HG02981 (cell line): ENCODE measurements around the gene LSM5.

ENCODE experiments used
- ATAC-seq: cut with Tn5 transposase; IDR thresholded peaks from one replicate; pipeline ENCODE4 v1.9.1; 2021; ENCODE audit warnings: mild to moderate bottlenecking, moderate library complexity; ENCODE audit not compliant: unreplicated experiment

LSM5 gene

DNA sequence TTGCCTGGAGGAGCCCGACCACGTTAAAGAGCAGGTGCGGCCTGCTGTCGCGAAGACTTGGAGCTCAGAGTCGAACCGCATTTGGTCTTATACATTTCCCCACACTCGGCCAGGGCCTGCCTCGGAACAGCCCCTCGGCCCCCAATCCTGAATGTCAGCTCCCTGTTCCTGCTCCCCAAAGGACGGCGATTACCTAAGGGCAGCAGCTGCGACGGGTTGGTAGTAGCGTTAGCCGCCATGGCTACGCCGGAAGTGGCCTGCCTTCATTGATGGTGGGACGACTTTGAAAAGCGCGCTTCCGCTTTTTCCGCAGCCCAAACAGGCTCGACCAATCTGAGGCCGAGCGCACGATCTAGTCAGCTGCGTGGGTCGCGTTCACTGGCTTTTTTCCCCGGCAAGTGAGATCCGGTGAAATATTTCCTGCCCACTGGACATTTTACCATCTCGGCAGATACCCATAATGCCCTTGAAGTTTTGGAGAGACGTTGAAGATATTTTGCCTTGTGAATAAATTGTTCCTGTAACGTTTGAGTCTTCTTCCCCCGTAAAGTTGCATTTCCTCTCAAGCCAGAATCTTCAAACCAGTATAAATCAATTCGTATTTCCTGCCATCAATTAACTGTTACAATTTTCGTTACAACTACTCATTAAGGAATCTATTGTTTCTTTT lies at the start of gene LSM5:
Gene LSM5, minus strand, starts transcription at position 254 of the 670 bp plus-strand sequence. Its CDS starts 15 bp downstream, at position 239.
- ATAC-seq: peak; percentile 85

DNA sequence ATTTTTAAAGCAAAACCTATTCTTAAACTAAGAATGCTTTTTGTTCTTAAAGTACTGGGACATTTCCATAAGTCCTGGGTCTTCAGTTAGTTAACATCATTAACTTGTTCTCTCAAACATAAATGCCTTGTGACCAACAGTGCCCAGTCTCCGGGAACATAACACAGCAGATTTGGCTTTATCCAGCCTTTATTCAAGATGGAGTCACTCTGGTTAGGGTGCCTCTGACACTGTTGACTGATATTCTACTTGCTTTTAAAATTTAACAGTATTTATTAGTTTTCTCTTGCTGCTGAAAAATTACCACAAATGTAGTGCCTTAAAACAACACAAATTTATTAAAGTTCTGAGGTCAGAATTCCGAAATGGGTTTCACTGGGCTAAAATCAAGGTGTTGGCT lies 49.2 kb upstream of the LSM5 start:
- no peak for ATAC-seq

GRCh38 chr7:32537760-32538159 lies 47.6 kb upstream of the LSM5 start:
- no peak for ATAC-seq

- no peak for ATAC-seq
Observed at GRCh38 chr7:32536585-32536984, 46.4 kb upstream of the LSM5 start.

GRCh38 chr7:32536016-32536415 lies 45.8 kb upstream of the LSM5 start:
- no peak for ATAC-seq

DNA sequence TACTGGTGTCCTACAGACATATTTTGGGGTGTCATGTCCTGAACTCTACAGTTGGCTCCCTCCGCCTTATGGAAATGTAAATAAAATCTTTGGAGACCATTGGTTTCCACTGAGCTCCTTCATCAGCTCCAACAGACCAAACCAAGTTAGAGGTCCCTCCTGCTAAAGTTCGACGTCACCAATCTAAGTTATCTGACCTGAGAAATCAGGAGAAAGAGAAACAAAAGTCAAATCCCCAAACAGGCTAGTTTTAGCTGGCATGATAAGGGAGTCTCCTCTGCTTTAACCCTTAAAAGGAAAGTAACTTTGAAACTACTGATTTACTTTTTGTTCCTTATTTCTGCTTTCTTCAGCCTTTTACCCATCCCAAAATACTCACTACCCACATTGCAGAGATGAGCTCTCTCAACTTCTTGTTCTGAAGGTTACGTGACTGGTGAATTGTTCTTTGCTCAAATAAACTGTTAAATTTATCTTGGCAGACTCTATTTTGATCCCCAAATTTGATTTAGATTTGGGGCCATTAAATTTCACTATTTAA lies 45.1 kb upstream of the LSM5 start:
- ATAC-seq: no peak

DNA sequence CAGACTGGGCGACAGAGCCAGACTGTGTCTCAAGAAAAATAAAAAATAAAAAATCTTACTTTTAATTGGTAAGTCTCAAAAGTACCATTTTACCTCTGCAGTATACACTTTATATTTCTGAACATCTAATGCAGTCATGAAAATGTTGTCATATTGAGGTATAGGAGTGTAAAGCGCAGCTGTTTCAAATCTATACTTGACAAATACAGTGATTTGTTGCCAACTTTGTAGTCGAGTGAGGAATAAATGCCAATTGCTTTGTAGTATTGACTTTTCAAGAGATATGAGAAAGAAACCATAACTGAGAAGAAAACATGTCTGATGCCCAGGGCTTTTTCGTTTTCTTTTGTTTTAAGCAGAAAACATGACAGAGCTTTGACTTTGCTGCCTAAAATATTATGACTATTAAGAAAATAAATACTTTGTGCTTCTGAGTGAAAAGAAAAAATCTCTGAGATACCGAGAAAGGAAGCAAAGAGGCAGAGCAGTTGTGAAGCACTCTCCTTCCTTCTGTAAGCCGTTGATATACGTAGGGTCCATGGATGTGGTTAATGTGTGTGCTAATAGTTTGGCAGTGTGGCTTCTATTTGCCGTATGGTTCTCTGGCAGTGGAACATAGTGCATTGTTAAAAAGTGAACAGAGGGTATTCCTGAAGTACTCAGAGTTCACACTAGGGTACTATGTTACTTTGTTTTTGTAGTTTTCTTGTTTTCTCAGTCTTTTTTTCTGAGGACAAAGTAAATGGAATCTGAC lies 43.3 kb upstream of the LSM5 start:
- no peak for ATAC-seq

DNA sequence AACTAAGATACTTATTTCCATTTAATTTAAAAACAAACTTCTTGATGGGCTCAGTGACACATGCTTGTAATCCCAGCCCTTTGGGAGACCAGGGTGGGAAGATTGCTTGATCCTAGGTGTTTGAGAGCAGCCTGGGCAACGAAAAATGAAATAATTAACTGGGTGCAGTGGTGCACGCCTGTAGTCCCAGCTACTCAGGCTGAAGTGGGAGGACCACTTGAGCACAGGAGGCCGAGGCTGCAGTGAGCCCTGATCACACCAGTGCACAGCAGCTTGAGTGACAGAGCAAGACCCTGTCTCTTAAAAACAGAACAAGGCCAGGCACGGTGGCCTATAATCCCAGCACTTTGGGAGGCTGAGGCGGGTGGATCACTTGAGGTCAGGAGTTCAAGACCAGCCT lies 42.5 kb upstream of the LSM5 start:
- ATAC-seq: no peak

GRCh38 chr7:32532086-32532485 lies 41.9 kb upstream of the LSM5 start:
- ATAC-seq: no peak

GRCh38 chr7:32531402-32531801 lies 41.2 kb upstream of the LSM5 start:
- ATAC-seq: no peak

DNA sequence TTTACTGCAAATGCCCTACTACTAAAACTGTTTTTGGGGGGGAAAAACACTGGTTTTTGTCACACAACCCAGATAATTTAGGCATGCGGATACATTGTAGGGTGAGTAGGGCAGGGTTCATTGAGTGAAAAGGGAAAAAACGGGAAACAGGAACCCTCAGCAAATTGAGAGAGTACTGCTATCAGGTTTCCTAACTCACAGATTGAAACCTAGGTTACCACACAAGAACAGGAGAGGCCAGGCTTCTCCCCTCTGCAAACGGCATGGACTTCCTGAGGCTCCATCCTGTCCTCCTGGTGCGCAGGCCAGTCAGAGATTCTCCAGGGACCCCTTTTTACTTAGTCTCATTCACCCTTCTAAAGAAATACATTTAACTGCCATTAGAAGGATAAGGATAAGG lies 35.7 kb upstream of the LSM5 start:
- no peak for ATAC-seq

- ATAC-seq: no peak
Observed at GRCh38 chr7:32524631-32525030, 34.5 kb upstream of the LSM5 start.

- ATAC-seq: no peak
Observed at GRCh38 chr7:32522746-32523530, 32.8 kb upstream of the LSM5 start.

GRCh38 chr7:32519763-32520162 lies 29.6 kb upstream of the LSM5 start:
- ATAC-seq: no peak

DNA sequence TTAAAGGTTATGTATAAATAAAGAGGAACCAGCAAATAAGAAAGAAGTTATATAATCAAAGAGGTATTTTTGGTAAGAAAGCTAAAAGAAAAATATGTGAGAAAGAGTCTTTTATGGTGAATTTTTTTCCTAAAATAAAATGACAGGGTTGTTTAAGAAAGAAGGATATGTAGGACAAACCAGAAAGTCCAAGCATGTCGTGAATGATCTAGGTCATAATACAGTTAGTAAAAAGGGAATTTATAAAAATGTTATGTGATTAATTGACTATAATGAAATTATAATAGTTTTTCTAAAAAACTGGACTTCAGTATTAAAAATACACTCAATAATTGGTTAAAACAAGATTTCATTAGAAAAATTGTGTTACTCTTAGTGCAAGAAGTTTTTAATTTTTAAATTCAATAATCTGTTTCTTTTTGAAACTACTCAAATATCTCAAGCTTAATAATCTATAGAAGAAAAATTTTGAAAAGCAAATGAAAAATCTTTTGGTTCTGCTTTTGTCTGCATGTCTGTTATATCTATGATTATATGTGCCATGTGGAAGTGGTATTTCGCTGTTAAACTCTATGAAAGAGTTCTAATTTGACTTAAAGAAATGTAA lies 28.5 kb upstream of the LSM5 start:
- no peak for ATAC-seq

GRCh38 chr7:32516551-32517100 lies 26.4 kb upstream of the LSM5 start:
- ATAC-seq: no peak

- ATAC-seq: peak; percentile 70
Observed at GRCh38 chr7:32515890-32516550, 25.8 kb upstream of the LSM5 start.

DNA sequence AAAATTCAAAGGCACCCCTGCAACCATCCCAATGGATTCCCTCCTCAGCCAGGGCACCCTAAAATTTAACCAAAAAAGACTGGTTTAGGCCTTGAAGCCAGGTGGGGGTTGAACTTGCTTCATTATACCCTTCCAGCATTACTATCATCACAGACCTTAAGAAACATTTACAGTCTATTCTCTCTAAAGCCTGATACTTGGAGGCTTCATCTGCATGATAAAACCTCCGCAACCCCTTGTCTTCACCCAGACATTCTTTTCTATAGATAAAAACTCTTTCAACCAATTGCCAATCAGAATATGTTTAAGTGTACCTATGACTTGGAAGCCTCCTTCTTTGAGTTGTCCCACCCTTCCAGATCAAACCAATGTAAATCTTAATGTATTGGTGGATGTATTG lies 23.0 kb upstream of the LSM5 start:
- no peak for ATAC-seq

GRCh38 chr7:32511791-32512190 lies 21.6 kb upstream of the LSM5 start:
- no peak for ATAC-seq

GRCh38 chr7:32507414-32507813 lies 17.2 kb upstream of the LSM5 start:
- ATAC-seq: no peak
